Ishikawa (cell line): ENCODE measurements around the gene WIPI1.

ENCODE experiments used
- CEBPB ChIP-seq: IDR thresholded peaks from 2 replicates; pipeline ENCODE4 v1.6.1; 2012
- CREB1 ChIP-seq: IDR thresholded peaks from 2 replicates; pipeline ENCODE4 v1.6.1; 2012; ENCODE audit warnings: low read depth
- EGR1 ChIP-seq: IDR thresholded peaks from 2 replicates; pipeline ENCODE4 v1.6.1; 2012
- EP300 ChIP-seq: IDR thresholded peaks from 2 replicates; pipeline ENCODE4 v1.6.1; 2012; ENCODE audit warnings: borderline replicate concordance
- FOXM1 ChIP-seq: IDR thresholded peaks from 2 replicates; pipeline ENCODE4 v1.6.1; 2012; ENCODE audit warnings: low read depth, borderline replicate concordance
- MAX ChIP-seq: IDR thresholded peaks from 2 replicates; pipeline ENCODE4 v1.6.1; 2012
- NFIC ChIP-seq: IDR thresholded peaks from 2 replicates; pipeline ENCODE4 v1.6.1; 2012
- RAD21 ChIP-seq: IDR thresholded peaks from 2 replicates; pipeline ENCODE4 v1.6.1; 2012; ENCODE audit warnings: low read depth
- REST ChIP-seq: IDR thresholded peaks from 2 replicates; pipeline ENCODE4 v1.6.1; 2012; ENCODE audit warnings: low read depth, mild to moderate bottlenecking
- TAF1 ChIP-seq: IDR thresholded peaks from 2 replicates; pipeline ENCODE4 v1.6.1; 2012; ENCODE audit warnings: low read depth, mild to moderate bottlenecking
- TCF12 ChIP-seq: IDR thresholded peaks from 2 replicates; pipeline ENCODE4 v1.6.1; 2012; ENCODE audit warnings: low read depth
- TEAD4 ChIP-seq: IDR thresholded peaks from 2 replicates; pipeline ENCODE4 v1.6.1; 2012
- YY1 ChIP-seq: IDR thresholded peaks from 2 replicates; pipeline ENCODE4 v1.6.1; 2012; ENCODE audit warnings: low read depth
- ZBTB7A ChIP-seq: IDR thresholded peaks from 2 replicates; pipeline ENCODE4 v1.6.1; 2012; ENCODE audit warnings: low read depth
- TF ChIP-seq, protein P1 (sequence below): IDR thresholded peaks from 2 replicates; pipeline ENCODE4 v1.6.1; 2012

Gene WIPI1

DNA sequence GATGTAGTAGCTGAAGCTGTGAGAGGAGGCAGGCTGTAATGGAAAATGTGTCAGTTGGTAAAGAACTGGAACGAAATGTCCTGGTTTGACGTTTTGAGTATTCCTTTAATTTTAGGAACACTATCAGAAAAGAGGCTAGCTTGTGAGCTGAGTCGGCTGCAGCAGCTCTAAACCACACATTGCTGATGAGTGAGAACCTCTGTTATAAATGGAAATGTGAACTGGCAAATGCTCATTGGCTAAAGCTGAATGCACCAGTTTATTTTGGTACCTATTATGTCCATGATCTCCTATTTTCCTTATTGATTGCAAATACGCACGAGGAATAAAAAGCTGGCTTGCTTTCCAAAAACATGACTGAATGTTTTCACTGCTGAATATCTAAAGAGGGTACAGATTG, 11.0 kb upstream of the WIPI1 start:
- no peak for TF ChIP-seq TCF12
- TF ChIP-seq YY1 = no peak
- no peak for TF ChIP-seq CEBPB
- TF ChIP-seq, protein P1, sequence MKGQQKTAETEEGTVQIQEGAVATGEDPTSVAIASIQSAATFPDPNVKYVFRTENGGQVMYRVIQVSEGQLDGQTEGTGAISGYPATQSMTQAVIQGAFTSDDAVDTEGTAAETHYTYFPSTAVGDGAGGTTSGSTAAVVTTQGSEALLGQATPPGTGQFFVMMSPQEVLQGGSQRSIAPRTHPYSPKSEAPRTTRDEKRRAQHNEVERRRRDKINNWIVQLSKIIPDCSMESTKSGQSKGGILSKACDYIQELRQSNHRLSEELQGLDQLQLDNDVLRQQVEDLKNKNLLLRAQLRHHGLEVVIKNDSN = no peak

GRCh38 chr17:68463211-68464019, 6.1 kb upstream of the WIPI1 start:
- TF ChIP-seq, protein P1 = no peak
- TF ChIP-seq TAF1 = no peak
- TF ChIP-seq YY1 = no peak
- TF ChIP-seq CEBPB = no peak
- no peak for TF ChIP-seq RAD21
- no peak for TF ChIP-seq EP300
- TF ChIP-seq NFIC = no peak
- no peak for TF ChIP-seq MAX
- no peak for TF ChIP-seq TCF12
- TF ChIP-seq TEAD4 = no peak
- TF ChIP-seq REST = no peak
- no peak for TF ChIP-seq CREB1
- TF ChIP-seq ZBTB7A = no peak
- TF ChIP-seq EGR1 = no peak

DNA sequence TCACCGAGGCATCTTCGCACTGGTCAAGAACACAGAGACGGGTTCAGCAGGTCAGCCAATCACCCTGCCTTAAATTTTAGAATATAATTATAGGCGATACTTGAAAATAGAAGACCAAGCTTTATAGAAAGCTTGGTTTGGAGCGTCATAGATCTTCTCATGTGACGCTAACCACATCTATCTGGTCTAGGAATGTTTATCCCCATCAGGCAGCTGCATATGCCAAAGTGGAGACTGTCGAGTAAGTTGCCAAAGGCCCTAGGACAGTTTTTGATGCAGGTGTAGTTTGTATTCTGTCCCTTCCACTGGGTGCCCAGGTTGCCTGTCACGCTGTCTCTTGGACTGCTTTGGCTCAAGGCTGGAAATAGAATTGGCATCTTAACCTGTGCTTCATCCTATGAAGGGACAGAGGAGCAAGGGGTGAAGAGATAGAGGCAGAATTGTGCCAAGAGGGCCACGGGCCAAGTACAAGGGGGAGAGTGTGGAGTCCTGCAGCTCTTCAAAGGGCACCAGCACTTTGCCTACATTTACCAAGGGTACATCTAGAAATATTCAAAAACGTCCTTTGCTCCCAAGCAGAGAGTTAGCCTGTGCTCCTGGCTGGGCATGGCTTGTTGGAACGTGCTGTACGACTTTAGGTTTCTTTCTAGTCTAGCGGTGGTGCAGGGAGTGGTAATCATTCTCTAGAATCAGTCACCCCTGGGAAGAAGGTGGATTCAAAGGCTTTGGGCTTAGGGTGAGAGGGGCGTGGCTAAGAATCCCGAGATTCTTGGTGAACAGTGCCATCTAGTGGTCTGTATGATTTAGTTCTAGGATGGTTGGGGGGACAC, 5.3 kb upstream of the WIPI1 start:
- TF ChIP-seq CEBPB = no peak
- TF ChIP-seq RAD21 = peak; percentile 86

DNA sequence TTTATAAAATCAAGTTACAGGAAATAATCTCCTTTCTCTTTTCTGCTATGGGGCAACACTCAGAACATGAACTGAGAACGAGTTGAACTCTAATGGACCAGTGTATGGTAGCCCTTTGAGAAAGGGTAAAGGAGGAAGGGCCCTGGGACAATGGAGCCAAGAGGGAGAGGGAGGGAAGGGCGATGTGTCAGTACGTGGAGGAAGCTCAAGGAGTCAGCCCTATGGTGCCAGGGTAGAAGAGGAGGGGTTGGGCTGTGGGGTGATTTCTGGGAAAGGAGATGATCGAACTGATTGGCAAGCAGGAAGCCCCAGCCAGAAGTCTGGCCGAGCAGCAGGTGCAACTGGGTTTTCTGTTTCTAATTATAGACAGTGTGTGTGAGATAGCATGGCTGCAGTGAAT, 4.3 kb upstream of the WIPI1 start:
- TF ChIP-seq RAD21 (no peak), NFIC (no peak), ZBTB7A (no peak), YY1 (no peak), REST (no peak), EP300 (no peak)

DNA sequence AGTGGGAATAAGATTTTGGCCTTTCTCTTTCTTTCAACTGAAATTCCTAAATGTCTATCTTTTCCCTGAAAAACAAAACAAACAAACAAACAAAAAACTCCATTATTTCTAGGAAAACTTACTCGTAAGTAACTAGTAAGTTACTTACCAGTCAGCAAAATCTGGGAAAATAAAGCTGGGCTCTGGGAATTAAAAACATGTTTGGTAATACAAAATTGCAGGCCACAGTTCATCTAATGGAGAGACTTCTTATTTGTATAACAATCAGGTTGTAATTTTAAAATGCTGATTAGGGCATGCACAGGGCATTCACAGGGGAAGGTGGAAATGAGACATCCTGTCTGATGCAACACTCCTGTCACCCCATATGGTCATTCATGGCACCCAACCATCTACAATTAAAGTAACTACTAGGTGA, 3.8 kb upstream of the WIPI1 start:
- no peak for TF ChIP-seq ZBTB7A
- no peak for TF ChIP-seq TEAD4
- no peak for TF ChIP-seq YY1
- TF ChIP-seq EP300 = no peak
- no peak for TF ChIP-seq NFIC
- no peak for TF ChIP-seq EGR1
- TF ChIP-seq REST = no peak
- no peak for TF ChIP-seq TCF12
- no peak for TF ChIP-seq CEBPB
- TF ChIP-seq TAF1 = no peak
- no peak for TF ChIP-seq FOXM1
- no peak for TF ChIP-seq MAX
- TF ChIP-seq CREB1 = no peak
